ENCODE results near the gene IGFBP3.

The IGFBP3 gene

GRCh38 chr7:45863715-45864114 is 57.4 kb downstream of the IGFBP3 start:
- H2AFZ ChIP-seq (ENCODE audit: low read depth, low read length): no peak overlapping the region
- no peaks in the 10 kb centered on the region for H3K79me1 ChIP-seq (replicated peaks; ENCODE audit: low read length, poor library complexity, severe bottlenecking)
- H2BK12ac ChIP-seq (ENCODE audit: low read length in 2 of 2): no peak overlapping the region
- H3K36me3 ChIP-seq (ENCODE audit: control insufficient read depth in 1 of 2, insufficient read depth in 2 of 2, low read depth in 1 of 2, low read length in 2 of 2): peaks cover 0 to 4% of the 10 kb centered on the region in 2 experiments
- H3K18ac ChIP-seq (ENCODE audit: low read depth in 1 of 2, low read length in 2 of 2): peak overlapping the region in 1 of 2 experiments; percentile 43
- H3K9me3 ChIP-seq (ENCODE audit: control insufficient read depth, low read length): no peaks in the 10 kb centered on the region
- no peak overlapping the region for H3K4me3 ChIP-seq (ENCODE audit: insufficient read depth in 1 of 2, low read depth in 1 of 2, low read length in 2 of 2)
- DNase-seq: no peak
- no peak overlapping the region for H2BK5ac ChIP-seq (ENCODE audit: low read depth, low read length, poor library complexity, severe bottlenecking)
- H3K9ac ChIP-seq (ENCODE audit: low read length): no peak overlapping the region
- peak overlapping the region in 1 of 2 experiments; percentile 6 for H3K4ac ChIP-seq (ENCODE audit: low read depth in 1 of 2, low read length in 2 of 2)
- no peak overlapping the region for H3K27ac ChIP-seq (ENCODE audit: low read length, poor library complexity, severe bottlenecking)
- 69% methylated on average over 9 of the region's 9 CpGs for WGBS
- H4K91ac ChIP-seq (ENCODE audit: low read length): no peak overlapping the region
- no peak overlapping the region for H2AK5ac ChIP-seq (ENCODE audit: low read length, severe bottlenecking)
- H2BK120ac ChIP-seq (ENCODE audit: low read depth, low read length): no peak overlapping the region
- no peak overlapping the region for H4K8ac ChIP-seq (ENCODE audit: low read length)
- peaks cover 48 to 75% of the 10 kb centered on the region in 2 experiments for H3K27me3 ChIP-seq (ENCODE audit: control insufficient read depth in 1 of 2, insufficient read depth in 1 of 2, low read length in 2 of 2)
- no peak overlapping the region for H3K23ac ChIP-seq (ENCODE audit: low read length in 2 of 2)
- H3K14ac ChIP-seq (ENCODE audit: low read length in 2 of 2): no peak overlapping the region
- no peaks in the 10 kb centered on the region for H3K4me1 ChIP-seq (ENCODE audit: control insufficient read depth, insufficient read depth, low read depth, low read length)
- H3K4me2 ChIP-seq (ENCODE audit: low read length, poor library complexity, severe bottlenecking): no peak overlapping the region
- no peak overlapping the region for H2BK15ac ChIP-seq (ENCODE audit: low read depth, poor library complexity, severe bottlenecking)
